CD14-positive monocyte (primary cell): ENCODE data around the gene SLC35A1. TPM values are rescaled to one million over a fixed set of nuclear protein-coding genes. Genes with fewer than 3 reads are reported as not detected.

Source experiments
- DNase-seq, 3 donors: peaks; one replicate each; pipeline ENCODE4 v3.0.0-alpha.2; 2011 to 2022
- H2AFZ ChIP-seq: 2 replicates; pipeline ENCODE4 v1.6.0; 2012; ENCODE audit warnings: mild to moderate bottlenecking, low read depth, low read length, inconsistent platforms; ENCODE audit not compliant: insufficient read depth, poor library complexity, severe bottlenecking
- H3K27ac ChIP-seq, 2 donors: 1 replicate in 1 of 2; 2 replicates in 1 of 2; pipeline ENCODE4 v1.5.1; 2012 to 2013; ENCODE audit warnings: low read length in 2 of 2, control low read depth in 1 of 2, inconsistent platforms in 1 of 2, low read depth in 1 of 2, mild to moderate bottlenecking in 1 of 2
- H3K27me3 ChIP-seq, 2 donors: one replicate each; pipeline versions ENCODE4 v1.6.0 to v1.6.1; 2011 to 2013; ENCODE audit warnings: low read length in 2 of 2; ENCODE audit not compliant: control insufficient read depth in 2 of 2, insufficient read depth in 2 of 2
- H3K36me3 ChIP-seq, 2 donors: replicated peaks in 1 of 2; 1 replicate in 1 of 2; 2 replicates in 1 of 2; pipeline versions ENCODE4 v1.5.1 to v1.6.1; 2012 to 2013; ENCODE audit warnings: low read length in 2 of 2, control low read depth in 1 of 2, inconsistent platforms in 1 of 2, mild to moderate bottlenecking in 1 of 2; ENCODE audit not compliant: insufficient read depth in 2 of 2, control insufficient read depth in 1 of 2
- H3K4me1 ChIP-seq, 2 donors: 1 replicate in 1 of 2; 2 replicates in 1 of 2; pipeline versions ENCODE4 v1.5.1 to v1.6.1; 2012 to 2013; ENCODE audit warnings: low read length in 2 of 2, control low read depth in 1 of 2, inconsistent platforms in 1 of 2, mild to moderate bottlenecking in 1 of 2, moderate library complexity in 1 of 2; ENCODE audit not compliant: insufficient read depth in 2 of 2, control insufficient read depth in 1 of 2
- H3K4me2 ChIP-seq: replicated peaks from 2 replicates; pipeline ENCODE3; 2012; ENCODE audit warnings: low read length, moderate library complexity, mild to moderate bottlenecking; ENCODE audit not compliant: poor library complexity, severe bottlenecking; ENCODE audit errors: extremely low read depth
- H3K4me3 ChIP-seq, 3 experiments: fragments of 200-600 bp in 1 of 3; sonication (generic) in 1 of 3; replicated peaks in 1 of 3; 1 replicate in 2 of 3; 2 replicates in 1 of 3; pipeline ENCODE4 v1.5.1; 2011 to 2013; ENCODE audit warnings: low read length in 3 of 3, mild to moderate bottlenecking in 3 of 3, control low read depth in 2 of 3, low read depth in 2 of 3, inconsistent platforms in 1 of 3, moderate library complexity in 1 of 3
- H3K79me2 ChIP-seq: 2 replicates; pipeline ENCODE4 v1.6.0; 2012; ENCODE audit warnings: mild to moderate bottlenecking, control low read depth, inconsistent platforms, low read length, moderate library complexity; ENCODE audit not compliant: insufficient read depth
- H3K9ac ChIP-seq: 2 replicates; pipeline ENCODE4 v1.6.0; 2017; ENCODE audit warnings: low read length, mild to moderate bottlenecking; ENCODE audit not compliant: insufficient read depth, poor library complexity, severe bottlenecking
- H3K9me3 ChIP-seq, 2 donors: replicated peaks in 1 of 2; 1 replicate in 1 of 2; 2 replicates in 1 of 2; pipeline versions ENCODE4 v1.5.1 to v1.6.1; 2012 to 2013; ENCODE audit warnings: low read length in 2 of 2, control low read depth in 1 of 2; ENCODE audit not compliant: control insufficient read depth in 1 of 2, insufficient read depth in 1 of 2
- H4K20me1 ChIP-seq: 2 replicates; pipeline ENCODE4 v1.6.0; 2012; ENCODE audit warnings: mild to moderate bottlenecking, low read length, control low read depth, moderate library complexity; ENCODE audit not compliant: insufficient read depth
- H3K27ac Mint-ChIP-seq, 7 donors: one replicate each; pipeline ENCODE4 v1.8.0; 2020; ENCODE audit warnings: mild to moderate bottlenecking in 7 of 7, mixed read lengths in 7 of 7, moderate library complexity in 6 of 7, inconsistent platforms in 2 of 7
- H3K27me3 Mint-ChIP-seq, 3 donors: one replicate each; pipeline ENCODE4 v1.8.0; 2021 to 2022; ENCODE audit warnings: low read depth in 3 of 3, mild to moderate bottlenecking in 3 of 3, mixed read lengths in 3 of 3, moderate library complexity in 3 of 3, inconsistent platforms in 1 of 3
- H3K36me3 Mint-ChIP-seq, 2 donors: one replicate each; pipeline ENCODE4 v1.8.0; 2020; ENCODE audit warnings: mixed read lengths in 2 of 2, inconsistent platforms in 1 of 2, mild to moderate bottlenecking in 1 of 2
- H3K4me1 Mint-ChIP-seq: one replicate; pipeline ENCODE4 v1.8.0; 2020; ENCODE audit warnings: mild to moderate bottlenecking, mixed read lengths
- H3K4me3 Mint-ChIP-seq, 2 donors: one replicate each; pipeline ENCODE4 v1.8.0; 2020; ENCODE audit warnings: mild to moderate bottlenecking in 2 of 2, mixed read lengths in 2 of 2, moderate library complexity in 1 of 2
- H3K9me3 Mint-ChIP-seq, 7 donors: one replicate each; pipeline ENCODE4 v1.8.0; 2020 to 2022; ENCODE audit warnings: mixed read lengths in 7 of 7, mild to moderate bottlenecking in 6 of 7, moderate library complexity in 6 of 7, inconsistent platforms in 2 of 7
- CTCF ChIP-seq: fragments of 200-600 bp; IDR thresholded peaks from one replicate; pipeline ENCODE4 v1.8.0; 2022; ENCODE audit warnings: antibody characterized with exemption, mild to moderate bottlenecking
- WGBS: methylation state at CpG from one replicate; pipeline ENCODE4 v1.1.5; 2013; ENCODE audit warnings: missing lambda C conversion rate; ENCODE audit not compliant: insufficient coverage; 5-methylcytosine and 5-hydroxymethylcytosine counted together
- intact Hi-C, 2 donors: fragments of 100-400 bp; cut with micrococcal nuclease; formaldehyde crosslinking; loops; one replicate each; pipeline versions ENCODE4 v1.15.0 to v1.15.1; 2023
- polyA plus RNA-seq, 3 donors: library from polyadenylated mRNA; depleted of rRNA in 1 of 3; unstranded in 2 of 3; stranded (reverse) in 1 of 3; fragments of 300-500 nt in 2 of 3; fragments of >200 nt in 1 of 3; fragmentation: Illumina TruSeq in 2 of 3; gene quantifications; 1 replicate in 2 of 3; 2 replicates in 1 of 3; pipeline ENCODE4 v1.2.3, GENCODE V29; 2012 to 2021

Gene SLC35A1
- polyA plus RNA-seq, 3 donors, result 44.6 to 103 (median 90.6) TPM

- no peak for DNase-seq
- Histone ChIP-seq H3K27me3 (no peaks in the 10 kb centered on the region), H3K4me1 (no peaks in the 10 kb centered on the region), H4K20me1 (no peaks in the 10 kb centered on the region), H3K4me2 (no peak overlapping the region), H3K36me3 (peaks cover 53 to 87% of the 10 kb centered on the region in 2 donors), H3K4me3 (no peak overlapping the region), H2AFZ (no peak overlapping the region), H3K79me2 (no peaks in the 10 kb centered on the region), H3K9ac (no peak overlapping the region), H3K27ac (no peak overlapping the region), H3K9me3 (no peaks in the 10 kb centered on the region)
- intact Hi-C loops, result no loop called here
- no peaks in the 10 kb centered on the region for H3K4me1 Mint-ChIP-seq
- peaks cover 72 to 73% of the 10 kb centered on the region in 2 donors for H3K36me3 Mint-ChIP-seq
- H3K27ac Mint-ChIP-seq, result no peak overlapping the region
- WGBS, result 100% methylated on average over 2 of the region's 3 CpGs
- no peak overlapping the region for H3K4me3 Mint-ChIP-seq
- TF ChIP-seq CTCF, result no peak
- peaks cover 0 to 1% (median 0%) of the 10 kb centered on the region in 3 donors for H3K27me3 Mint-ChIP-seq
- no peaks in the 10 kb centered on the region for H3K9me3 Mint-ChIP-seq
These were observed 49.9 kb downstream of the SLC35A1 start for GRCh38 chr6:87522686-87523085.

- TF ChIP-seq CTCF, result no peak
These were observed 56.4 kb downstream of the SLC35A1 start for GRCh38 chr6:87529221-87529620.

More at GRCh38 chr6:87529221-87529620, 56.4 kb downstream of the SLC35A1 start:
- Histone ChIP-seq H3K36me3 (peaks cover 28 to 94% of the 10 kb centered on the region in 2 donors), H3K79me2 (no peaks in the 10 kb centered on the region), H3K9me3 (no peaks in the 10 kb centered on the region), H3K4me1 (no peaks in the 10 kb centered on the region), H3K27ac (peak overlapping the region in 1 of 2 donors; percentile 42), H3K4me3 (no peak overlapping the region), H3K4me2 (no peak overlapping the region), H4K20me1 (no peaks in the 10 kb centered on the region), H2AFZ (no peak overlapping the region), H3K9ac (no peak overlapping the region), H3K27me3 (no peaks in the 10 kb centered on the region)
- no CpG with 5 or more reads among the region's 1 CpG for WGBS
- no peak for DNase-seq
- H3K9me3 Mint-ChIP-seq, result no peaks in the 10 kb centered on the region
- peaks cover 0 to 1% (median 0%) of the 10 kb centered on the region in 3 donors for H3K27me3 Mint-ChIP-seq
- H3K27ac Mint-ChIP-seq, result peak overlapping the region in 3 of 7 donors; percentile 8 to 35 (median 26)
- H3K4me1 Mint-ChIP-seq, result no peaks in the 10 kb centered on the region
- intact Hi-C loops, result no loop called here
- peaks cover 56 to 62% of the 10 kb centered on the region in 2 donors for H3K36me3 Mint-ChIP-seq
- H3K4me3 Mint-ChIP-seq, result no peak overlapping the region
